ENCODE data around the gene REX1BD. TPM values are rescaled to one million over a fixed set of nuclear protein-coding genes. Genes with fewer than 3 reads are reported as not detected.

REX1BD gene
- total and polyA plus RNA-seq, 2 of the 4 experiments (the other 2 are of a cell fraction), result 14.2 to 44.6 TPM

DNA sequence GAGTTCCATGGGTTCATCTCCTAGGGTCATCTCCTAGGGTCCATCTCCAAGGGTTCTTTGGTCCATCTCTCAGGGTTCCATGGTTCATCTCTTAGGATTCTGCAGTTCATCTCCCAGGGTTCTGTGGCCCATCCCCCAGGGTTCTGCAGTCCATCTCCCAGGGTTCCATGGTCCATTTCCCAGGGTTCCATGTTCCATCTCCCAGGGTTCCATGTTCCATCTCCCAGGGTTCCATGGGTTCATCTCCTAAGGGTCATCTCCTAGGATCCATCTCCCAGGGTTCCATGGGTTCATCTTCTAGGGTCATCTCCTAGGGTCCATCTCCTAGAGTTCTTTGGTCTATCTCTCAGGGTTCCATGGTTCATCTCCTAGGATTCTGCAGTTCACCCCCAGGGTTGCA lies 29.0 kb downstream of the REX1BD start:
- intact Hi-C loops (cut with micrococcal nuclease) (no loop called here), in situ Hi-C loops (cut with MboI; ENCODE audit: low sequenced_read_pairs) (no loop called here), dilution Hi-C loops (cut with HindIII; ENCODE audit: low sequenced_read_pairs, unreplicated experiment) (no loop called here)
- no peak overlapping the region for H4K91ac ChIP-seq (ENCODE audit: insufficient read depth, low read depth, low read length)
- H3K79me1 ChIP-seq (ENCODE audit: low read depth in 1 of 2, low read length in 2 of 2), result no peaks in the 10 kb centered on the region
- H3K18ac ChIP-seq (ENCODE audit: low read depth, low read length), result no peak overlapping the region
- no peak overlapping the region for H3K4ac ChIP-seq (ENCODE audit: low read depth, low read length)
- H3K27ac ChIP-seq (ENCODE audit: insufficient read depth, low read length), result no peak overlapping the region
- no peak overlapping the region for H2AFZ ChIP-seq (replicated peaks; ENCODE audit: low read length, poor library complexity)
- TF ChIP-seq BHLHE40 (IDR thresholded peaks at IDR 0.05; ENCODE audit: low read depth, low read length) (no peak), USF2 (IDR thresholded peaks at IDR 0.05; ENCODE audit: low read depth, low read length) (no peak), FOS (IDR thresholded peaks at IDR 0.05; ENCODE audit: low read depth, low read length) (no peak), CHD1 (IDR thresholded peaks at IDR 0.05; ENCODE audit: low read depth, low read length) (no peak), MAFK (IDR thresholded peaks at IDR 0.05; ENCODE audit: low read depth, low read length) (no peak), POLR2A (IDR thresholded peaks at IDR 0.05; ENCODE audit: low read depth, low read length) (no peak), CEBPB (IDR thresholded peaks at IDR 0.05; ENCODE audit: low read depth, low read length) (no peak), MXI1 (IDR thresholded peaks at IDR 0.05; ENCODE audit: borderline replicate concordance, low read depth, low read length) (no peak), SMC3 (IDR thresholded peaks at IDR 0.05; ENCODE audit: low read depth, low read length) (no peak), NFE2L2 (IDR thresholded peaks at IDR 0.05; ENCODE audit: low read depth, low read length) (no peak)
- H3K23ac ChIP-seq (ENCODE audit: low read depth, low read length), result no peak overlapping the region
- peaks cover 2% of the 10 kb centered on the region; the same call in 1 of the 2 replicates for H3K4me1 ChIP-seq (ENCODE audit: control insufficient read depth, insufficient read depth, low read length)
- DNase-seq (no peak), ATAC-seq (ENCODE audit: low read depth) (no peak)
- H3K9ac ChIP-seq (ENCODE audit: low read depth, low read length), result no peak overlapping the region
- H3K27me3 ChIP-seq (ENCODE audit: control insufficient read depth, insufficient read depth, low read length), result peaks cover 17% of the 10 kb centered on the region
- BruUV-seq (replicated peaks), result no TSS peak
- H4K8ac ChIP-seq (ENCODE audit: low read depth in 2 of 2, low read length in 2 of 2), result no peak overlapping the region
- H3K9me3 ChIP-seq (ENCODE audit: control insufficient read depth, insufficient read depth, low read length), result peaks cover 4% of the 10 kb centered on the region; the same call in 1 of the 2 replicates
- no peaks in the 10 kb centered on the region for H3K36me3 ChIP-seq (ENCODE audit: control insufficient read depth, insufficient read depth, low read length)
- no peak overlapping the region for H3K4me3 ChIP-seq (ENCODE audit: insufficient read depth, low read depth, low read length)
- H3K9me1 ChIP-seq (ENCODE audit: insufficient read depth, low read length), result no peaks in the 10 kb centered on the region
- H4K5ac ChIP-seq (ENCODE audit: low read depth, low read length), result no peak overlapping the region
- ChIA-PET POLR2A (ENCODE audit: unreplicated experiment) (no interaction called here), CTCF (no interaction called here)
- no peak overlapping the region for H2BK120ac ChIP-seq (ENCODE audit: low read depth, low read length)
- no peak overlapping the region for H3K4me2 ChIP-seq (ENCODE audit: low read depth, low read length)
- H3K56ac ChIP-seq (ENCODE audit: extremely low read depth, insufficient read depth, low read length), result no peak overlapping the region
- H2BK15ac ChIP-seq (ENCODE audit: low read depth, low read length), result no peak overlapping the region
- no peaks in the 10 kb centered on the region for H4K20me1 ChIP-seq (ENCODE audit: insufficient read depth, low read length)
- no peak overlapping the region for H3K14ac ChIP-seq (replicated peaks; ENCODE audit: low read depth, low read length)
- no peak overlapping the region for H2AK9ac ChIP-seq (replicated peaks; ENCODE audit: low read depth, low read length, poor library complexity)
- H2AK5ac ChIP-seq (ENCODE audit: low read depth, low read length), result no peak overlapping the region
- no peak overlapping the region for H2BK20ac ChIP-seq (ENCODE audit: low read depth, low read length)
- H2BK5ac ChIP-seq (ENCODE audit: low read depth, low read length, poor library complexity, severe bottlenecking), result no peak overlapping the region

All from IMR-90 (cell line).